Hypothalamus (tissue), 51 donors: ENCODE measurements around the gene SOS2.

ENCODE experiments used
- DNase-seq, 51 donors: peaks; one replicate each; lab custom pipeline; 2025; lab: John Stamatoyannopoulos, UW

Gene SOS2

DNA sequence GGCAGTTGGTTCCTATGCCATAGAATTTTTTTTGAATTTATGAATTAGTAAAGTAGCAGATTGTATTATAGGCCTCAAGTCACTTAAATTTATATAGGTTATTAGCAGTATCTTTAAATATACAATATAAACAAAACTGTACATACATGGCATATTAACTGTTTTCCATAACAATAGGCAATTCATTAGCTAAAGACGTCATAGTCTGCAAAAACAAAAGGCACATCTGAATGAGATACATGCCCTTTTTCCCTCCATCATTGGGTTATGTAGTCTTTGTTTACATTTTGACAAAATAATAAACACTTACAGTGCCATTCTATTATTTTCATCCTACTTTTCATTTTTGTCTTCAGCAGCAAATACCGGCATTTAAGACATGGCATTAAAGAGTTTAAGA, 113.9 kb downstream of the SOS2 start:
- peak in 1 of 51 donors; percentile 5 for DNase-seq

DNA sequence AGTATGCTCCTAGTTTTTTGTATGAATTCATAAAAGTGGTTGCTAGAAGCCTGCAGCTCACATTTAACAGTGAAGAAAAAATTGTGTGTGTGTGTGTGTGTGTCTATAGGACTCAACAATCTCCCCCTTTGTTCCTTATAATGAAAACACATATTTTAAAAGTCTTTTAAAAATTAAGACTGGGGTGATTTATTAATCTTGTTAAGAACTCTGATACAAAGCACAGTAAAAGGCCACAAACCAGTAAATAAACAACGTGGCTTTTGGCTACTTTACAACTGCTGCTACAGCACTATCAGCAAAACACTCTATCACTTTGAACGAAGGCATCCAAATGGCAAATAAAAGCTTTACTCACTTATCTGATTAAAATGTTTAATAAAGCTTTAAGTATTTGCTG, 114.4 kb downstream of the SOS2 start:
- DNase-seq, result peak in 2 of 51 donors; percentile 40 to 69

DNA sequence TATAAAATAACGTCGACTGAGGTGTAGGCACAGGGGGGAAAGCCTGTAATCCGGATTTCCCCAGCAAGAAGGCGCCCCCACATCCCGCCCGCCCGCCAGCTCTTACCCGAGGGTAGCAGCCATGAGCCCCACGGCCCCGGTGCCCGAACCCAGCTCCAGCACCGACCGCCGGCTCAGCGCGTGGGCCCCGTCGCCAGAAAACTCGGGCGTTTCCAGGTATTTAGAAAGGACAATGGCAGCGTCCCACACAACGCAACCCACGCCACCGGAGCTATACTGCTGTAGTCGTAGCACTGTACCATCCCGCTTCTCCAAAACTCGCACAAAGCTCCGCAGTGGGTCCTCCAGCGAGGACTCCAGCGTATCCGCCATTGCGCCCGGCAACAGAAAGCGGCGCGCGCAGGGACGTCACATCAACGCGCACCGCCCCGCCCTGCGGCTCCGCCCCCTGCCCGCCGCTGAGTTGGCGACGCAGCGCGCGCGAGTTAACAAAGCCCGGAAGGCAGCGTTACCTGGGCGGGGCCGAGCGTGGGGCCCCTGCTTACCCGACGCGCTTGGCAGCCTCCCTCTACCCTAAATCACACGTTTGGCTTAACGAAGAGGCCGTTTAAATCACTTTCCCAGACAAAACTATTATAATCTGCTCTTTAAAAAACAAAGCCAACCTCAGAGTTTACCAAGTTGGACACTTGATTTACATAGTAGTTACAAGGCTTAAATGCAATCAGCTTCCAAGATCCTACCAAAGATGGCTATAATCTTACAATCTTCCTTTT, 115.0 kb downstream of the SOS2 start, which contains the start of gene VCPKMT:
VCPKMT (minus strand) TSS at position 392 of the 776 bp plus-strand sequence; CDS start at position 372, 20 bp downstream.
- DNase-seq, result peak; percentile 31 to 94 (median 82)

DNA sequence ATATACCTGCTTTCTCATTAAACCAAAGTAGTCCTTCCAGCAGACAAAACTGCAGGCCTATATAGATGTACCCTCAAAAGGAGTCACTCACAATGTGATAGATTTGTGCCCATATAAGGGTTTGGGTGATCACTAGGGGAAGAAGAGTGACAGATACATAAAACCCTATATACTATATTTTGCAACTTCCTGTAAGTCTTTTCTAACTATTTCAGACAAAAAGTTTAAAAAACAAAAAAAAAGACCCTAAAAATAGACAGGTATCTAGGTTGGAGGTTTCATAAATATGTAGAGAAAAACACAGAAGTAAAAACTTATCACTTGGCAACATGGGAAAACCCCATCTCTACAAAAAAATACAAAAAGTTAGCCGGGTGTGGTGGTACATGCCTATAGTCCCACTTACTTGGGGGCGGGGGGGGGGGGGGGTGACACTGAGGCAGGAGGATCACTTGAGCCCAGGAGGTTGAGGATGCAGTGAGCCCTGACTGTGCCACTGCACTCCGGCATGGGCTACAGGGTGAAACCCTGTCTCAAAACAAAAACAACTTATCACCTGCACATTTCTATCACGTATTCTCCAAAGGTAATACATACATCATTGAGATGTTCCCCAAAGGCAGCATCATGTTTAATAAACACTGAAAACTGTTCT, 117.9 kb downstream of the SOS2 start:
- no peak for DNase-seq

DNA sequence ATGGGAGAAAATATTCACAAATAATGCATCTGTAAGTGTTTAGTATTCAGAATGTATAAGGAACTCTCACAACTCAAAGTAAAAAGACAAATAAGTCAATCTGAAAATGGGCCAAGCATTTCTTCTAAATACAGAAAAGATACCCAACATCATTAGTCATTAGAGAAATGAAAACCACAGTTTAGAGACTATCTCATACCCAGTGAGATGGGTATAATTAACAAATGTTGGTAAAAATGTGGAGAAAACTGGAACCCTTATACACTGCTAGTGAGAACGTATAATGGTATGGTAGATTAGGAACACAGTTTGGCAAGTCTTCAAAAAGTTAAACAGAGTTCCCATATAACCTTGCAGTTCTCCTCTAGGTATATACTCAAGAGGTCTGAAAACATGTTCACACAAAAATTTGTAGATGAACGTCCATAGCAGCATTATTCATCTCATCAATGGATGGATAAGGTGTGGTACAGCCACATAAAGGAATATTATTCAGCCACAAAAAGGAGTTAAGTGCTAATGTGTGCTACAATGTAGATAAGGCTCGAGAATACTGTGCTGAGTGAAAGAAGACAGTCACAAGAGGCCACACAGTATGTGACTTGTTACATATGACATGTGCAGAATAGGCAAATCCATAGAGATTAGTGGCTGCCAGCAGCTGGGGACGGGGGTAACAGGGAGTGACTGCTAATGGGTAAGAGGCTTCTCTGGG, 120.9 kb downstream of the SOS2 start:
- DNase-seq, result no peak

DNA sequence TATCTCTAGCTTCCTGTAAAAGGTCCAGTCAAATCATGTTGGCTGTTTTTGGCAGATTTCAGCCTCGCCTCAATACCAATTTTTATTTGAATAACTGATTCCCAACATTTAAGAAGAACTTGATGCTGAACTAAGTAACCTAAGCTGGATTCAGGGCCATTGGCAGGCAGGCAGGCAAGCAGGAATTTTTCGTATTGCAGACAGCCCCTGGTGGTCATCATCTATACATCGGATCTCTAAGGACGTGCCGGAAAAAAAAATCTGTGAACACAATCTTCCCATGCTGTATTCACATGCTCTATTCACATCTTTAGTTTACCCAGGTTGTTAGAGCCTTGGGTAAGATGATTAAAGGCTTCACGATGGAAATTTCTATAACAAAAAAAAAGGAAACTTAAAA, 122.0 kb downstream of the SOS2 start:
- DNase-seq, result no peak

DNA sequence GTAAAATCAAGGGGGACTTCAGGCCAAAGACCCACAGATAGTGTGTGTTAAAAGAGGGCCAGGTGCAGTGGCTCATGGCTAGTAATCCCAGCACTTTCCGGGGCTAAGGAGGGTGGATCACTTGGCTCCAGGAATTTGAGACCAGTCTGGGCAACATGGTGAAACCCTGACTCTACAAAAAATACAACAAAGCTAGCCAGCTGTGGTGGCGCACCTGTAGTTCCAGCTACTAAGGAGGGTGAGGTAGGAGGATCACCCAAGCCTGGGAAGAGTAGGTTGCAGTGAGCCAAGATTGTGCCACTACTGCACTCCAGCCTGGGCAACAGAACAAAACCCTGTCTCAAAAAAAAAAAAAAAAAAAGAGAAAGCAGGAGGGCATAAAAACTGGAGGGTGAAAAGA, 123.5 kb downstream of the SOS2 start:
- no peak for DNase-seq

DNA sequence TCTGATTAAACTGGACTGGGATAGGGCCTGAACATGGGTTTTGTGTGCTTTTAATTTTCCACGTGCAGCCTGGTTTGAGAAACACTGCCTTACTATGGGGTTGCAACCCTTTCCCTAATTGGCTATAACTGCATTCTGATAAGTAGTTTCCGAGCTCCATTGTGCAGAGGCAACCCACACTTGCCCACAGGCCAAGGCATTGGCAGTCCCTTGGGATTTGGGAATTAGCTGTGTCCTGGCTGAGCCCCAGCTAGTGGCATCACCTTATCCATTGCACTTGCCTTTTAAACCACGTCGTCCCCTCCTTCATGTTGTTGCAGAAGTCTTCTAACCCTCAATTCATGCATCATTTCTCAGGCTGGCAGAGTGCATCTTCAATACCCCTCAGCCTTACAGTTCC, 125.2 kb downstream of the SOS2 start:
- no peak for DNase-seq

DNA sequence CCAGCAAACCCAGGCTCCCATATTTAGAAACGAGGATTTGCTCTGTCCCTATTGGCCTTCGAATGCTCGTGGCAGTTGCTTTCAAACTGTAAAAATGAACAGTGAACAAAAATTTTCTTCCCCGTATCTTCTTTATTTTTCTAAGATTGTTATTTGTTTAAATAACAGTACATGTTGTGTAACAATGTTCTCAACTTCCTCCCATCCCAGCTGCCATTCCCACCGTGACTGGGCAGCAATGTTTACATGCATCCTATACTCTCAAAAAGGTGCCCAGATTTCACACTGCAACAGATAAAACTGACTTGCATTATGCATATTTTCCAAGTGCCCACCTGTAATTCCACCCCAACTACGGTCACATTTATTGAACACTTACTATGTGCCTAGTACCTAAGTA, 127.8 kb downstream of the SOS2 start:
- DNase-seq, result no peak

DNA sequence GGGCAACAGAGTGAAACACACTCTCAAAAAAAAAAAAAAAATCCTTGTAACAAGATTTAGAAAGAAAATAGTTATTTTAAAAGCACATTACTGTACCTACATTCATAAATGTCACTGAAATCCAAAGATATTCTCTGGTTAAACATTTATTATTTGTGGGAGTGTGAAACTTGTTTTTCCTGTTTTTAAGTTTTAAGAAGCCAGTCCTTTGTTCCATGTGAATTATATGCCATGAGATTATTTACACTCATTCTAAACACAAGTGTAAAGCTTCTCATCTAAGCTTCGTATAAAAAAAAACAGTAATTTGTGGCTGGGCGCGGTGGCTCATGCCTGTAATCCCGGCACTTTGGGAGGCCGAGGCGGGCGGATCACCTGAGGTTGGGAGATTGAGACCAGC, 130.0 kb downstream of the SOS2 start:
- DNase-seq, result no peak

DNA sequence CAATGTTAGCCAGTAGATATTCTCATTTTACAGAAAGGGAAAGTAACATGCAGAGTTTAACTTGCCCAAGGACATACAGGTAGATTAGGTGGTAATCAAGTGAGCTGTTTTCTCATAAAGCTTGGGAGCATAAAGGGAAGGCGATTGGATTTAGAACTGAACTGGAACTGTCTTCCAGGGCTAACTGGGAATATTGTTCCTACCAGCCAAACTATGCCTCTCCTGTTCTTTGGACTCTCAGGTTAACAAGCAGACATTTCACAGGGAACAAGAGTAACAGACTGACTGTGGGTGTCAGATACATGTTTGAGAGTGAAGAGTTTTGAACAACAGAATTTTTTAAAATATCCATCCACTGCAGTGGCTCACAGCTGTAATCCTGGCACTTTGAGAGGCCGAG, 130.6 kb downstream of the SOS2 start:
- no peak for DNase-seq

DNA sequence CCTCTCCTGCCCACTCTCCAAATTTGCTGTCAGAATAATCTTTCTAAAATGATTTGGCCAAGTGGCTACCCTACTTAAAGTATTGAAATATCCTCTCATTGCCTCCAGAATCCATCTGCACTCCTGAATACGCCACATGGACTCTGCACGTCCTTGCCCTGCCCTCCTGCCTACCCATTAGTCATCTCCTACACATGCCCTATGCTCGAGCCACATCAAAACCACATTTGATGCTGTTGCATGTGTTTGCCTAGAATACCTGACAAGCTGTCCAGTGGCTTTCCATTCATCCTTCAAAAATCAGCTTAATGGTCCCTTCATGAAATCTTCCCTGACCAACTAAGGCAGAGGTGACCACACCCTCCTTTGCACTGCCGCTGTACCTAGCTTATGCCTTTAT, 132.0 kb downstream of the SOS2 start:
- no peak for DNase-seq

DNA sequence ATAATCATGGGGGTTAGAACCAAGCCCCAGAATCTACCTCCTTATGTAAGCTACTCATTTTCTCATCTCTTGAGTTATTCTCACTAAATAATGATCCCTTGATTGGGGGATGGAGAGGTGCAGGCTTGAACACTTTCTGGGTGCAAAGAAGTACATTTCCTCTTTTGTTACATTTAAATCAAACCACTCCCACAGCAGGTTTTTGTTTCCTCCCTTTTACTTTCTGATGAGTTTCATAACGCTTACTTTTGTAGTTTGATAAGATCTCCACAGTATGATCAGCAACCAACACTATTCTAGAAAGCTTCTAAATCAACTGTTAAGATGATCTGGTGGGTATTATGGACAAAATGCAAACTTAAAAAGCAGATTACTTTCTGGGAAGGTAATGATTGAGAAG, 135.5 kb downstream of the SOS2 start:
- DNase-seq, result no peak

DNA sequence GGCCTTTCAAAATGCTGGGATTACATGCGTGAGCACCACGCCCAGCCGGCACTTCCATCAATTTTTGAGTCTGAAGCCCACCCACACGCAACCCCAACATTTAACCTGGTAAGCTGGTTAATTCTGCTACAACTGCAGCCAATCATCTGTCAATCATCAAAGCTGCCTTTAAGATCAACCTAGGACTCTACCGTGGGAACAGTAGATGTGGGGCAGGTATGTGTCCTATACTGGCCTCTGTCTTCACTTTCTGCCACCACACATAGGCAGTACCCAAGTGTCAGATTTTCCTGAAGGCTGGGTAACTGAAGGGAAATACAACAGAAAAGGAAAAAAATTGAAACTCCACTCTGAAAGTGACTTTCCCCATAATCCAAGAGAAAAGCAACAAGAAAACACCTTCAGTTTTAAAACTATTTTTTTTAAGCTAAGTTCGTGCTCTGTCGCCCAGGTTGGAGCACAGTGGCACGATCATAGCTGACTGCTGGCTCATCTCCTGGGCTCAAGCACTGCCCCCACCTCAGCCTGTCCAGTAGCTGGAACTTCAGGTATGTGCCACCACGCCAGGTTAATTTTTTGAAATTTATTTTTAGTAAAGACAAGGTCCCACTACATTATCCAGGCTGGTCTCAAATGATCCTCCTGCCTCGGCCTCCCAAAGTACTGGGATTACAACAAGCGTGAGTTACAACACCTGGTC, 137.2 kb downstream of the SOS2 start:
- no peak for DNase-seq

DNA sequence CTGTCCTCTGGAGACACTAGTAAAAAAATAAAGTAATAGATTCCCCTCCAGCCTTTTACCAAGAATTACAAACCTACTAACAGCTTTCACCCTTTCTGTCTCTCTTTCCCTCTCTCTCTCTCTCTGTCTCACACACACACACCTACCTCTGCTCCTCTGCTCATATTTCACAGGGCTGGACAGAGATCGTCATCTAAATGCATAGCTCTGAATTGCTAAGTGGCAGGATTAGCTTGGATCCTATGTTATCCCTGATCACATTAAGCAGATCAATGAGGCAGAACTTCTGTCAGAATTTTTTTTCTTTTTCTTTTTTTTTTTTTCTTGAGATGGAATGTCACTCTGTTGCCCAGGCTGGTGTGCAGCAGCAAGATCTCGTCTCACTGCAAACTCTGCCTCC, 137.9 kb downstream of the SOS2 start:
- no peak for DNase-seq

DNA sequence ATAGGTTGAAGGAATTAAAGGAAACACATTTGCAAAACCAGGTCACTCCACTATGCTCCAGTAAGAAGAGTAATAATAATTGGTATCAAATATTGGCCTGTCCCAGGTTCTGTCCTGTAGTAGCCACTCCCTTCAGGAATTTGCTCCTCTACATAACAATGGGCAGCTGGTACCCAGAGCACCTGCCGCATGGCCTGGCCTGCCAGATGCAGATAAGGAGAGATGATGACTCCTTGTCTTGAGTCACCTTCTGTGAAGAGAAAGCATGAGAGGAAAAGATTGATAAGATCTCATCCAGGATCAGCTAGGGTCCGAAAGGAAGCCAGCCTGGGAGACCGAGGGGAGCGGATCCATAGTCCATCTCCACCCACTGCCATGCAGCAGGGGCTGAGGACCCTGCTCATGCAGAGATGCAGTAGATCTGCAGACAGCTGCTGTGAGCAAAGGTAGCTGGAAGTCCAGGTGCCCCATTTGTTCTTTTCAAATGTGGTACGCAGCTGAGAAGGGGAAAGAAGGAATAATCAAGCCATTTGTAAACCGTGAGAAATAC, 139.3 kb downstream of the SOS2 start:
- DNase-seq, result no peak

DNA sequence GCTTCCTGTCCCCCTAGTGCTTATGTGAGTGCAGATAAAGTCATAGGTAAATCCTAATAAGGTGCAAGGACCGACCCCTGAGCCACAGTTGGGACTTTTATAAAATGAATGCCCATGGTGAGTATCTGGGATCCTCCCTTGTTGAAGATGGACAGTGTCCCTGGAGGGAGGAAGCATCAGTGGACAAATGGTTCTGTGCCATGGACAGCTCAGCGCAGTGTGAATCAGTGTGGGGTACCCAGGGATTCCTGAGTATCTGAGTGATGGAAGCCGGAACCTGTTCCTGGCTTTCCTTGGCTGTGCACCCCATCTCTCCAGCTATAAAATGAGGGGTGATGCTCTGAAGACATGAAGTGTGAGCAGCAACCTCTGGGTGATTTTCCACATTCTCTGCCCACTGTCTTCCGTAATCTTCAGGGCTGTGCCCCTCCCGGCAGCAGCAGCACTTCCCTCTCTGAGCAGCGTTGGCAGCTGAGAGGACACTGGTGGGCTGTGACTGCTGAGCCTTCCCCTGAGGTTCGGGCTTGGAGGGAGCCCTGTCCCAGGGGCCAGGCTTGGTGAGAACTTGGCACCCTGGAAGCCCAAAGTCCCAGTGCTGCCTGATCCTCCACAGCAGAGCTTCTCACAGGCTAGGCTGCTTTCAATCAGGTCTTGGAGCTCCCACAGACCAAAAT, 140.0 kb downstream of the SOS2 start:
- no peak for DNase-seq

DNA sequence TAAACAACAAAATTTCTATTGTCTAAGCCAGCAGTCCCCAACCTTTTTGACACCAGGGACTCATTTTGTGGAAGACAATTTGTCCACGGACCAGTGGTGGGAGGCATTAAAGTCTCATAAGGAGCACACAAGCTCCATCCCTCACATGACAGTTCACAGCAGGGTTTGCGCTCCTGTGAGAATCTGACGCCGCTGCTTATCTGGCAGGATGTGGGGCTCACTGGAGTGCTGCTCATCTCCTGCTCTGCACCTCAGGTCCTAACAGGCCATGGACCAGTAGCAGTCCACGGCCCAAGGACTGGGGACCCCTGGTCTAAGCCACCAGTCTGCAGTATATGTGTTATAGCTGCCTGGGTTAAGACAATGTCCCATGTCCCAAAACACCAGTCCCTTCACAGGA, 142.2 kb downstream of the SOS2 start:
- DNase-seq, result no peak

DNA sequence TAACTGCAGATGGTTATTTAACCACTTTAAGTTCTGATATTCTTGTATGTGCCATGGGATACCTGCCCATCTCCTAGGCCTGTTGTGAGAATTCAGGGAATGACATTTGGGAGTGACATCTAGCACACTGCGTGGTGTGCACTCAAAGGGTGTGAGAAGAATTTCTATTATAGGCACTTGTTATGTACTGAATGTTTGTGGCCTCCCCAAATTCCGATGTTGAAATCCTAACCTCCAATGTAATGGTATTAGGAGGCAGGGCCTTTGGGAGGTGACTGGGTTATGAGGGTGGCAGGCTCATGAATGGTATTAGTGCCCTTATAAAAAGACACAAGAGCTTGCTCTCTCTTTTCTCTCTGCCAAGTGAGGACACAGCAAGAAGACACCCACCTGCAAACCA, 142.6 kb downstream of the SOS2 start:
- no peak for DNase-seq

DNA sequence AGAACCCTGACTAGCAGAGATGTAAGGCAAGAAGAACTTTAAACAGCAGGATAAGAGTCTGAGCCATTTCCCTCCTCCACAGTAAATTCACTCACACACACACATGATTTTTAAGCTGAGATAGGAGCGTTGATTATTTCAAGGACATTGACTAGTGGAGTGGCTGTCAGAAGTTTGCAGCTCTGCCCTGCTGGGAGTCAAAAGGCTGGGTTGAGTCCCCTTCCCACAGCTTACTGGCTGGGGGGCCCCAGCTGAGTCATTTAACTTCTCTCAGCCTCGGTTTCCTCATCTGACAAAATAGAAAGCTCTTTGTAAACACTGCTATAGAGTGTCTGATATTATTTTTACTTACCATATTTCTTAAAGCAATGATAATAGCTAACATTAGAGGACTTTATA, 143.3 kb downstream of the SOS2 start:
- DNase-seq, result no peak
